ENCODE data around the gene SBK3. TPM values are rescaled to one million over a fixed set of nuclear protein-coding genes. Genes with fewer than 3 reads are reported as not detected.
A peak's percentile ranks its signal among the peaks of the same experiment; 100 is the strongest.

The SBK3 gene
- total and polyA plus RNA-seq, 2 of the 8 experiments (the other 6 are each of a cell fraction or from before 2014, with no cell fraction given), result 0.76 to 1.5 TPM

- Histone ChIP-seq H2BK20ac (ENCODE audit: low read length) (no peak overlapping the region), H3K23ac (ENCODE audit: insufficient read length) (no peak overlapping the region), H4K91ac (replicated peaks; ENCODE audit: insufficient read length, low read length) (no peak overlapping the region), H3K36me3 (ENCODE audit: control insufficient read depth in 2 of 4, insufficient read depth in 4 of 4, low read length in 3 of 4) (no peaks in the 10 kb centered on the region; a peak in 1 of 8 replicates), H3K4me2 (ENCODE audit: insufficient read depth in 1 of 2, low read depth in 2 of 2, low read length in 2 of 2) (no peak overlapping the region; a peak in 1 of 4 replicates), H3K9ac (replicated peaks in 1 of 4; ENCODE audit: extremely low read depth in 1 of 4, low read depth in 3 of 4, low read length in 3 of 4) (0 out of 7 replicates have a peak overlapping the region, but pooled peaks of 1 of the 4 experiments have one; percentile 10), H3K27me3 (replicated peaks in 1 of 4; ENCODE audit: control insufficient read depth in 3 of 4, extremely low read depth in 1 of 4, insufficient read depth in 3 of 4, low read length in 3 of 4) (no peaks in the 10 kb centered on the region), H3K79me2 (ENCODE audit: control insufficient read depth in 1 of 2, insufficient read depth in 2 of 2, low read length in 2 of 2) (no peaks in the 10 kb centered on the region), H3K4ac (replicated peaks; ENCODE audit: insufficient read length, low read depth, low read length) (no peak overlapping the region), H4K8ac (ENCODE audit: extremely low read depth, insufficient read depth, low read length) (no peak overlapping the region), H2BK120ac (replicated peaks; ENCODE audit: low read depth, low read length) (no peak overlapping the region), H3K79me1 (ENCODE audit: low read depth, low read length) (no peaks in the 10 kb centered on the region), H2AK5ac (ENCODE audit: low read depth, low read length) (no peak overlapping the region), H2AFZ (ENCODE audit: low read length) (no peak overlapping the region), H3K14ac (ENCODE audit: insufficient read length) (no peak overlapping the region), H3K56ac (replicated peaks; ENCODE audit: insufficient read length, low read depth, low read length) (no peak overlapping the region), H3K23me2 (ENCODE audit: low read depth, low read length) (no peaks in the 10 kb centered on the region), H3K4me3 (ENCODE audit: extremely low read depth in 1 of 4, insufficient read depth in 2 of 4, low read depth in 3 of 4, low read length in 4 of 4) (no peak overlapping the region), H3K27ac (ENCODE audit: low read depth, low read length) (no peak overlapping the region), H2BK5ac (ENCODE audit: low read depth, low read length) (0 out of 2 replicates have a peak overlapping the region, but pooled peaks have one; percentile 10), H3K18ac (ENCODE audit: extremely low read depth, low read length) (no peak overlapping the region), H2BK12ac (ENCODE audit: low read depth, low read length) (peak overlapping the region; percentile 82; the same call in 1 of the 2 replicates), H3K4me1 (replicated peaks in 1 of 4; ENCODE audit: control insufficient read depth in 3 of 4, insufficient read depth in 4 of 4, low read length in 3 of 4) (peaks cover 0 to 9% (median 2%) of the 10 kb centered on the region in 4 experiments; a peak in 3 of 7 replicates), H4K5ac (ENCODE audit: insufficient read length, low read depth, low read length) (no peak overlapping the region), H3K9me3 (ENCODE audit: insufficient read depth in 2 of 2, low read depth in 1 of 2, low read length in 1 of 2) (peaks cover 0 to 7% of the 10 kb centered on the region in 2 experiments; a peak in 2 of 4 replicates), H2BK15ac (ENCODE audit: low read length) (no peak overlapping the region), H4K20me1 (replicated peaks in 1 of 2; ENCODE audit: control insufficient read depth in 1 of 2, insufficient read depth in 2 of 2, low read length in 2 of 2) (peaks cover 0 to 9% of the 10 kb centered on the region in 2 experiments)
- ChIA-PET CTCF (ENCODE audit: partially characterized antibody) (interaction anchor here (0.9 to 2.9 kb wide), 2 partner anchors 24 to 103 kb away, joined by 3 to 7 read pairs; no protein-coding TSS in a partner anchor), POLR2A (ENCODE audit: partially characterized antibody) (interaction anchor here (1.3 kb wide), 1 partner anchor 24 kb away, joined by 3 read pairs; no protein-coding TSS in a partner anchor)
- no peak for DNase-seq (ENCODE audit: low read depth in 1 of 2, low spot score in 2 of 2)
- 85% methylated on average over 15 of the region's 15 CpGs; no CpG with 5 or more reads in 1 of the 2 experiments for WGBS, 2 experiments (ENCODE audit: extremely low coverage in 1 of 2, insufficient coverage in 1 of 2, insufficient read length in 1 of 2, insufficient replicate concordance in 2 of 2, low coverage in 1 of 2, low lambda C conversion rate in 2 of 2, missing lambda C conversion rate in 1 of 2)
- no peak for FAIRE-seq
- TF ChIP-seq TEAD4 (IDR thresholded peaks at IDR 0.05; ENCODE audit: low read depth, low read length) (no peak), ATF3 (IDR thresholded peaks at IDR 0.05; ENCODE audit: insufficient read depth, low read depth, low read length) (no peak), EGR1 (IDR thresholded peaks at IDR 0.05; ENCODE audit: borderline replicate concordance, low read depth, low read length) (no peak), NRF1 (IDR thresholded peaks at IDR 0.05; ENCODE audit: low read depth, low read length) (no peak), BCL11A (IDR thresholded peaks at IDR 0.05; ENCODE audit: low read depth in 2 of 2, low read length in 2 of 2) (no peak), CBX8 (IDR thresholded peaks at IDR 0.05; ENCODE audit: borderline replicate concordance, low read depth, low read length) (no peak), ATF2 (IDR thresholded peaks at IDR 0.05; ENCODE audit: low read length) (no peak), RNF2 (IDR thresholded peaks at IDR 0.05; ENCODE audit: borderline replicate concordance, low read depth, low read length, missing control alignments, poor library complexity, severe bottlenecking) (no peak), SP4 (IDR thresholded peaks at IDR 0.05; ENCODE audit: low read length) (no peak)
These were observed 17.1 kb downstream of the SBK3 start for GRCh38 chr19:55528030-55528803.
